SK-N-SH (cell line): Measurements from ENCODE around the gene TARBP1. TPM values are rescaled to one million over a fixed set of nuclear protein-coding genes. Genes with fewer than 3 reads are reported as not detected.

Experiments
- CTCF ChIA-PET: fragments of 300-600, 350-600 bp; formaldehyde crosslinking; extraction: SDS; loops from one replicate; lab custom pipeline; 2021; lab: Yijun Ruan, JAX
- POLR2A ChIA-PET: fragments of 350-600 bp; sonication (Branson Sonifier 250); formaldehyde crosslinking; extraction: SDS; loops from one replicate; lab custom pipeline; 2020; ENCODE audit warnings: antibody characterized with exemption, inconsistent platforms; lab: Yijun Ruan, JAX
- DNase-seq: peaks from one replicate; pipeline ENCODE4 v3.0.0; 2012
- H2AFZ ChIP-seq: fragments of 200-600 bp; sonication (generic); 2 replicates; pipeline ENCODE4 v1.8.1; 2016; ENCODE audit warnings: antibody characterized with exemption, mild to moderate bottlenecking, low read depth
- H3F3A ChIP-seq: fragments of 200-600 bp; sonication (generic); replicated peaks from 2 replicates; pipeline ENCODE3; 2016; ENCODE audit warnings: antibody characterized with exemption, mild to moderate bottlenecking; ENCODE audit not compliant: insufficient read depth
- H3K27ac ChIP-seq, 2 experiments: fragments of 200-500 bp in 1 of 2; fragments of 200-600 bp in 1 of 2; sonication (Bioruptor generic) in 1 of 2; sonication (generic), shearing (Covaris generic) in 1 of 2; 2 replicates each; pipeline versions ENCODE4 v1.5.1 to v1.6.1; 2014 to 2016; ENCODE audit warnings: low read depth in 2 of 2, inconsistent platforms in 1 of 2, low read length in 1 of 2, mild to moderate bottlenecking in 1 of 2, mixed read lengths in 1 of 2
- H3K27me3 ChIP-seq: fragments of 200-600 bp; sonication (generic), shearing (Covaris generic); 2 replicates; pipeline ENCODE4 v1.6.1; 2016; ENCODE audit warnings: mixed run types; ENCODE audit not compliant: insufficient read depth
- H3K36me3 ChIP-seq, 2 experiments: fragments of 200-500 bp in 1 of 2; fragments of 200-600 bp in 1 of 2; sonication (Bioruptor generic) in 1 of 2; sonication (generic) in 1 of 2; replicated peaks in 1 of 2; 2 replicates each; pipeline versions ENCODE3 to v1.5.1; 2014 to 2016; ENCODE audit warnings: low read length in 1 of 2, mild to moderate bottlenecking in 1 of 2; ENCODE audit not compliant: insufficient read depth in 2 of 2, control insufficient read depth in 1 of 2
- H3K4me1 ChIP-seq, 2 experiments: fragments of 200-500 bp in 1 of 2; fragments of 200-600 bp in 1 of 2; sonication (Bioruptor generic) in 1 of 2; sonication (generic), shearing (Covaris generic) in 1 of 2; 2 replicates each; pipeline versions ENCODE4 v1.5.1 to v1.6.1; 2014 to 2016; ENCODE audit warnings: low read depth in 1 of 2, low read length in 1 of 2, mixed run types in 1 of 2; ENCODE audit not compliant: insufficient read depth in 2 of 2, control insufficient read depth in 1 of 2
- H3K4me2 ChIP-seq: fragments of 200-600 bp; sonication (generic), shearing (Covaris generic); 2 replicates; pipeline ENCODE4 v1.6.1; 2017; ENCODE audit warnings: mixed run types
- H3K4me3 ChIP-seq, 2 experiments: fragments of 200-500 bp in 1 of 2; fragments of 200-600 bp in 1 of 2; sonication (Bioruptor generic) in 1 of 2; sonication (generic), shearing (Covaris generic) in 1 of 2; 2 replicates each; pipeline versions ENCODE4 v1.5.1 to v1.8.1; 2014 to 2016; ENCODE audit warnings: low read depth in 2 of 2, inconsistent platforms in 1 of 2, low read length in 1 of 2, mild to moderate bottlenecking in 1 of 2, mixed read lengths in 1 of 2, moderate library complexity in 1 of 2
- H3K79me2 ChIP-seq: fragments of 200-600 bp; sonication (generic); 2 replicates; pipeline ENCODE4 v1.8.1; 2017; ENCODE audit warnings: mild to moderate bottlenecking; ENCODE audit not compliant: insufficient read depth
- H3K9ac ChIP-seq: fragments of 200-600 bp; sonication (generic); 2 replicates; pipeline ENCODE4 v1.6.1; 2017; ENCODE audit warnings: mixed run types
- H3K9me2 ChIP-seq: fragments of 200-600 bp; sonication (generic); 2 replicates; pipeline ENCODE4 v1.6.1; 2017; ENCODE audit warnings: mixed run types
- H3K9me3 ChIP-seq: fragments of 200-600 bp; sonication (generic); 2 replicates; pipeline ENCODE4 v1.6.1; 2017; ENCODE audit warnings: mixed run types, mild to moderate bottlenecking, moderate library complexity
- H4K20me1 ChIP-seq: fragments of 200-600 bp; sonication (generic); 2 replicates; pipeline ENCODE4 v1.6.1; 2017; ENCODE audit warnings: mild to moderate bottlenecking, mixed run types; ENCODE audit not compliant: insufficient read depth
- CTCF ChIP-seq: fragments of 200-600 bp; sonication (generic); IDR thresholded peaks from 2 replicates; pipeline ENCODE4 v1.6.1; 2017; ENCODE audit warnings: antibody characterized with exemption, mild to moderate bottlenecking, moderate library complexity
- EP300 ChIP-seq, 2 experiments: IDR thresholded peaks; 2 replicates each; pipeline versions ENCODE4 v1.4.0 to v1.6.1; 2012; ENCODE audit warnings: borderline replicate concordance in 1 of 2, low read depth in 1 of 2, low read length in 1 of 2
- FOXJ3 ChIP-seq: sonication (generic); formaldehyde crosslinking; IDR thresholded peaks from 2 replicates; pipeline ENCODE4 v1.5.1; 2020; ENCODE audit warnings: mild to moderate bottlenecking, missing genetic modification reagents
- GABPA ChIP-seq: IDR thresholded peaks from 2 replicates; pipeline ENCODE4 v1.4.0; 2012; ENCODE audit warnings: low read depth, mild to moderate bottlenecking
- PBX3 ChIP-seq: IDR thresholded peaks from 2 replicates; pipeline ENCODE4; 2012
- RAD21 ChIP-seq: IDR thresholded peaks from 2 replicates; pipeline ENCODE4 v1.6.1; 2012; ENCODE audit warnings: mild to moderate bottlenecking, low read length
- REST ChIP-seq: IDR thresholded peaks from 2 replicates; pipeline ENCODE4 v1.6.1; 2012; ENCODE audit warnings: mild to moderate bottlenecking, low read depth, low read length, moderate library complexity
- SIN3A ChIP-seq: IDR thresholded peaks from 2 replicates; pipeline ENCODE4 v1.6.1; 2012; ENCODE audit warnings: low read depth, mild to moderate bottlenecking, low read length, moderate library complexity, borderline replicate concordance
- TAF1 ChIP-seq: IDR thresholded peaks from 2 replicates; pipeline ENCODE4 v1.6.1; 2012; ENCODE audit warnings: low read depth, mild to moderate bottlenecking, low read length, moderate library complexity, borderline replicate concordance
- WGBS: methylation state at CpG from one replicate; pipeline ENCODE4 v1.1.6; 2017; ENCODE audit warnings: low lambda C conversion rate; 5-methylcytosine and 5-hydroxymethylcytosine counted together
- polyA plus RNA-seq, 3 experiments: library from polyadenylated mRNA; depleted of rRNA; stranded (reverse); fragments of >200 nt; gene quantifications; 2 replicates each; pipeline ENCODE4 v1.2.3, GENCODE V29; 2012

TARBP1 gene
- polyA plus RNA-seq, 1 of the 3 experiments (the other 2 are of a cell fraction), result 33.0 TPM

- H3K27me3 ChIP-seq, result no peaks in the 10 kb centered on the region
- peaks cover 13 to 36% of the 10 kb centered on the region in 2 experiments for H3K36me3 ChIP-seq
- no peaks in the 10 kb centered on the region for H4K20me1 ChIP-seq
- no peaks in the 10 kb centered on the region for H3K9me3 ChIP-seq
- TF ChIP-seq EP300 (IDR thresholded peaks at IDR 0.05; ENCODE audit: borderline replicate concordance in 1 of 2, low read depth in 1 of 2, low read length in 1 of 2), result no peak
- no peak for TF ChIP-seq SIN3A
- no peak for TF ChIP-seq RAD21
- no peak for TF ChIP-seq FOXJ3
- TF ChIP-seq PBX3, result no peak
- TF ChIP-seq GABPA, result no peak
- TF ChIP-seq CTCF, result no peak
- no peak for TF ChIP-seq TAF1
- TF ChIP-seq REST, result no peak
- TF ChIP-seq, all 33 proteins: peak for 0
- Histone ChIP-seq H3K9me2 (no peaks in the 10 kb centered on the region), H2AFZ (no peak overlapping the region), H3K79me2 (no peaks in the 10 kb centered on the region), H3K9ac (no peak overlapping the region), H3K4me2 (no peak overlapping the region), H3K4me1 (no peaks in the 10 kb centered on the region), H3K4me3 (no peak overlapping the region), H3F3A (peaks cover 8% of the 10 kb centered on the region), H3K27ac (no peak overlapping the region)
- over 99% methylated on average over 6 of the region's 6 CpGs for WGBS
- ChIA-PET CTCF (no interaction called here), POLR2A (no interaction called here)
- no peak for DNase-seq
Measured at GRCh38 chr1:234386122-234386521, 92.9 kb downstream of the TARBP1 start.
